ENCODE data around the gene MARK2. TPM values are rescaled to one million over a fixed set of nuclear protein-coding genes. Genes with fewer than 3 reads are reported as not detected.
A peak's percentile ranks its signal among the peaks of the same experiment; 100 is the strongest.

MARK2 gene
- total and polyA plus RNA-seq, 12 donors, result 12.6 to 42.7 (median 37.3) TPM

- peaks cover 17 to 67% (median 62%) of the 10 kb centered on the region in 9 donors for H3K4me1 ChIP-seq
- no peaks in the 10 kb centered on the region for H3K27me3 ChIP-seq
- H3K9me3 ChIP-seq, result no peaks in the 10 kb centered on the region
- H3K4me3 ChIP-seq, result peak overlapping the region; percentile 54 to 97 (median 92)
- ATAC-seq (peak in 1 of 8 donors; percentile 0), DNase-seq (peak; percentile 30 to 34)
- intact Hi-C loops (cut with DNase I), result loop anchor here in 6 of 10 donors (2.0 to 5.0 kb wide), 9 partner anchors 33 to 1443 kb away; partner anchors contain the start of gene ZFTA (in 1 of the 6)
- H3K27ac ChIP-seq, result peak overlapping the region; percentile 63 to 95 (median 86)
- peaks cover 0 to 34% (median 0%) of the 10 kb centered on the region in 9 donors for H3K36me3 ChIP-seq
- 1% methylated on average over 39 to 40 of the region's 40 CpGs for WGBS, 2 donors
- TF ChIP-seq CTCF (IDR thresholded peaks at IDR 0.05), result no peak
Measured at GRCh38 chr11:63839508-63840355, 822 bp downstream of the MARK2 start.

- intact Hi-C loops (cut with DNase I), result loop anchor here in 1 of 10 donors (2.0 kb wide), 1 partner anchor 68 kb away; no protein-coding TSS in a partner anchor
- Histone ChIP-seq H3K27ac (peak overlapping the region in 8 of 10 donors; percentile 82 to 95 (median 90)), H3K27me3 (no peaks in the 10 kb centered on the region), H3K4me3 (peak overlapping the region in 9 of 10 donors; percentile 75 to 97 (median 93)), H3K4me1 (peaks cover 17 to 75% (median 70%) of the 10 kb centered on the region in 9 donors), H3K36me3 (peaks cover 0 to 40% (median 0%) of the 10 kb centered on the region in 9 donors), H3K9me3 (no peaks in the 10 kb centered on the region)
- DNase-seq (no peak), ATAC-seq (no peak)
- 7% methylated on average over 13 of the region's 13 CpGs for WGBS, 2 donors
- TF ChIP-seq CTCF (IDR thresholded peaks at IDR 0.05), result no peak
Measured at GRCh38 chr11:63840356-63841060, 1.6 kb downstream of the MARK2 start.

GRCh38 chr11:63841554-63841953 lies 2.6 kb downstream of the MARK2 start:
- H3K36me3 ChIP-seq, result peaks cover 0 to 46% (median 0%) of the 10 kb centered on the region in 9 donors
- peak overlapping the region in 6 of 10 donors; percentile 41 to 95 (median 83) for H3K27ac ChIP-seq
- H3K27me3 ChIP-seq, result no peaks in the 10 kb centered on the region
- peaks cover 17 to 85% (median 76%) of the 10 kb centered on the region in 9 donors for H3K4me1 ChIP-seq
- DNase-seq, result peak in 1 of 2 donors; percentile 29
- intact Hi-C loops (cut with DNase I), result loop anchor here in 1 of 10 donors (2.0 kb wide), 1 partner anchor 67 kb away; no protein-coding TSS in a partner anchor
- 22 to 36% methylated on average over 3 of the region's 3 CpGs for WGBS, 2 donors
- no peaks in the 10 kb centered on the region for H3K9me3 ChIP-seq
- no peak for TF ChIP-seq CTCF (IDR thresholded peaks at IDR 0.05)
- peak overlapping the region in 7 of 10 donors; percentile 75 to 97 (median 93) for H3K4me3 ChIP-seq
- ATAC-seq, result no peak

GRCh38 chr11:63843041-63843440 lies 4.1 kb downstream of the MARK2 start:
- no peak for TF ChIP-seq CTCF (IDR thresholded peaks at IDR 0.05)
- WGBS, 2 donors, result 30 to 31% methylated on average over 1 of the region's 1 CpG
- H3K27me3 ChIP-seq, result no peaks in the 10 kb centered on the region
- ATAC-seq (no peak), DNase-seq (no peak)
- peak overlapping the region in 8 of 10 donors; percentile 27 to 89 (median 57) for H3K27ac ChIP-seq
- no peak overlapping the region for H3K4me3 ChIP-seq
- intact Hi-C loops (cut with DNase I), result no loop called here
- H3K9me3 ChIP-seq, result no peaks in the 10 kb centered on the region
- peaks cover 19 to 90% (median 79%) of the 10 kb centered on the region in 9 donors for H3K4me1 ChIP-seq
- peaks cover 0 to 46% (median 0%) of the 10 kb centered on the region in 9 donors for H3K36me3 ChIP-seq

Data from heart right ventricle (tissue), 16 donors.